Fibroblast of skin of scalp (primary cell): Measurements from ENCODE around the gene WWP2.

ENCODE experiments used
- DNase-seq: peaks from one replicate; pipeline ENCODE4 v3.0.0-alpha.2; 2013

WWP2 gene

GRCh38 chr16:69890892-69891282, 128.8 kb downstream of the WWP2 start:
- DNase-seq: no peak

DNA sequence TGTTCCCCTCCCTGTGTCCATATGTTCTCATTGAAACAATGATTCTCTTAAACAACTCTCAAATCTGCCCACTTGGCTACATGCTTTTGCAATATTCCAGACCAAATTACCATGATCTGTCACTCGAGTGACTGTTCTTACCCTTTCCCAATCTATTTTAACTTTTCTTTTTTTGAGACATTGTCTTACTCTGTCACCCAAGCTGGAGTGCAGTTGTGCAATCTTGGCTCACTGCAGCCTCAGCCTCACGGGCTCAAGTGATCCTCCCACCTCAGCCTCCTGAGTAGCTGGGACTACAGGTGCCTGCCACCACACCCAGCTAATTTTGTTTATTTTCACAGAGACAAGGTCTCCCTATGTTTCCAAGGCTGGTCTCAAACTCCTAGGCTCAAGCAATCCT, 130.2 kb downstream of the WWP2 start:
- DNase-seq: no peak

DNA sequence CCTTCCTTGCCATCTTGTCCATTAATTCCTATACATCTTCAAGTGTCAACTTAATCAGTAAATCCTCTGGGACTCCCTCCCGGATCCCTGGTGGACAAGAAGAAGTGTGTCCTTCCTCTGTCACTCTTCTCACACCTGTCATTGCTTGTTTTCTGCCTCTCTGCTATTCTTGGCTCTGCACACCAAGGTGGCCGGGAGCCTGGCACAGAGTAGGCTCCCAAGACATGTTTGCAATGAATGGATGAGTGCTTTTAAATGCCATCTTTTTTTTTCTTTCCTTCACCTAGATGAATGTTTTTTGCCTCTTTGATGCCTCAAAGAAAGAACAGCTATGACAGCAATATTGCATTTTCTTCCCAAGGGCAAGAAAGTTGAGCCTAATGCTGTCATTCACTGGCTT, 131.0 kb downstream of the WWP2 start:
- no peak for DNase-seq

DNA sequence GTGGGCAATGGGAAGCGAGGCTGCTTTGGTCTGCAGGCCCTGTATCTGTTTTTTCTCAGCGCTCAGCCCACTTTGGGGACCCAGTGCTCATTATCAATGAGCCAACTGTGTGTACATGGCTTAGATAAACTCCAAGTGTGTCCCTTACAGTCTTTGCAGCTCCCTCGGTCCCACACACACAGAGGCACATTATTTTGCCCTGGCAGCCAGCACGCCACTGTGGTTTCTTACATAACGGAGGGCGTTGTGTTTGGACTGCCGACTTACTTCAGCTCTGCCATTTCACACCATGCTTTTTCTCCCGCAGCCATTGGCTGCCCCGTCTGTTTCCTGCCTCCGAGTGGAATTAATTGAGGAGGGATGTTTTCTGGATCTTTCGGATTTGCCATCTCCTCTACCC, 132.5 kb downstream of the WWP2 start:
- DNase-seq: no peak

DNA sequence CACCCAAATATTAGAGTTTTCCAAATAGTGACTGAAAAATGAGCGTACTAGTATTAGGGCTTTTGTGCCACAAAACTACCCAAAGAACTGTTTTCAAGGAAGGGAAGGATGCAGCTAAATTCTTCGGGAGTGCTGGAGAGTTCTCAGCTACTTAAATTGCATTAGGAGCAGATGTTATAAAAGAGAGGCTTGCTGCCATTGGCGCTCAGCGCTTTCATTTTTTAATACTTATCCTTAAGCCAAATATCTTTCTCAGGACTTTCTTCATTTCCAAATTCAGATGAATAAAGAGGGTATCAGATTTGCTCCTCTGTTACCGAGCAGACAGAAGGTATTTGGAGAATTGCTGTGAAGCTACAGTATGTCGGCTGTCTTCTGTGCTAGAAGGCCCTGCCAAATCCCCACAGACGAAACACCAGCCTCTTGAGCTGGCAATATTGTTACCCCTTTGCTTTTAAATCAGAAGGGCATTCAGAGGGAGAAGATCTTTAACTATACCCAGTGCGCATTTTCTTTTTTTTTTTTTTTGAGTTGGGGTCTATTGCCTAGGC, 141.8 kb downstream of the WWP2 start:
- no peak for DNase-seq

DNA sequence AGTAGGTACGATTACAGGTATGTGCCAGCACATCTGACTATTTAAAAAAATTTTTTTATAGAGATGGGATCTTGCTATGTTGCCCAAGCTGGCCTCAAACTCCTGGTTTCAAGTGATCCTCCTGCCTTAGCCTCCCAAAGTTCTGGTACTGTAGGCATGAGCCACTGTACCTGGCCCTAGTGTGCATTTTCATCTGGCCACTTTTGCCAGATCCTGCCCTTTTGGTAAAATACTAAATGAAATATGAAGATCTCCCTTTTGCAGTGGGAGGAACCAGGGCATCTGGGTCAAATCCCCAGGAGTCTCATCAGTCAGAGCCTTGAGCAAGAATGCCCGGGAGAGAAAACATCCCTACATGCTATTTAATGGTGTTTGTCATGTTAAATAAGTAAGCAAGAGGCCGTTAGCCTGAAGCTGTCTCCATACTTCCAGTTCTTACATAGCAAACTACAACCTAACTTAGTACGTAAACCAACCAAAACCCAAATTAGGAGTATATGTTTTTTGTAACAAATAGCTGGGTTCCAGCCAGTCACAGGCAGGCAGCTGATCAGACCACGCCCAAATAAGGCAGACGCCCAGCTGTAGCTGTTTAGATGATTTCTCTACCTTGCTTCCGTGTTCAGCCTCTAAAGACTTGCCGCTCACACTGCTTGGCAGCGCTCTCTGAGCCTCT, 142.5 kb downstream of the WWP2 start:
- DNase-seq: no peak

- DNase-seq: no peak
These were observed 143.0 kb downstream of the WWP2 start for GRCh38 chr16:69905171-69905555.

GRCh38 chr16:69906838-69907401, 144.8 kb downstream of the WWP2 start:
- peak; percentile 80 for DNase-seq

DNA sequence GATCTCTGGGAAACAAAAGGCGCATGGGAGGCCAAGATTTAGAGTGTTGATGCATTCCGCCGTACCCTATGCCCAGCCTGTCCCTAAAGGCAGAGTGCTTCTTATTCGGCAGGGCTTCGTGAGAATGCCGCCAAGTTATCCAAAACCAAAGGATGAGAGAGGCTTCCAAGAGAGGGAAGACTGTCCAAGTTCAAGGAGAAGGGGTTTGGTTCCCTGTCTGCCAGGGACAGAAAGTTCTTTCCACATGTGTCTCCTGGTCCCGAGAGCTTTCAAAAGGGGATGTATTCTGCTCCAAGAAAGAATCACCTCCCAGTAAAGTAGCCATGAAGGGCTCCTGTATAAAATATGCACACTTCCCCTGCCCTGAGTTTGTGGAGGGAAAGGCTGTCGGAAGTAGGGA, 146.9 kb downstream of the WWP2 start:
- no peak for DNase-seq

DNA sequence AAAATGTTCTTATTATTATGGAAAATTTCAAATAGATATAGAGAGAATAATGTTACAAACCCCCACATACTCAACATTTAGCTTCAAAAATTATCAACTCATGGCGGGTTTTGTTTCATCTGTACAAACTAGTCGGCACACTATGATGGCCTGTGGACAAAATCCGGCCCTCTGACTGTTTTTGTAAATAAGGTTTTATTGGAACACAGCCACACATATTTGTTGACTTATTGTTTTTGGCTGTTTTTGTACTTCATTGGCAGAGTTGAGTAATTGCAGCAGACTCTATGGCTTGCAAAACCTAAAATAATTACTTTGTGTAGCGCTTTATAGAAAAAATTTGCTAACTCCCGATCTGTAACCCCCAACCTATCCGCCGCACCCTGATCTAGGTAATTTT, 147.6 kb downstream of the WWP2 start:
- no peak for DNase-seq

DNA sequence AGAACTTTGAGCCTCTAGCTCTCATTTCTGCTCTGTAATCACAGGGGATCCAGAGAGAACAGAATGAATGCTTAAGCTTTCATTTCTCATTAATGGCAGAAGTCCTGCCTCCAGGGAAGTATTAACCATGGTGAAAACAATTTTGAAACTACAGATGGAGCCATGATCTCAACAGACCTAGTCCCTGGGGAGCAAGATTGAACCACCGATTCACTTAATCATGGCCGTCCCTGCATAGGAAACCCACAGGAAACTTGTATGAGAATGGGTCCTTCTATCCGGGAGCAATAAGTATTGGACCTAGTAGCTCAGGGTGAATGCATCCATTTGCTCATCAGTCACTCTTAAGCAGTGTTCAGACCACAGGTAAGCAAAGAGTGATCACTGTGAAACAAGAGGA, 148.8 kb downstream of the WWP2 start:
- no peak for DNase-seq

DNA sequence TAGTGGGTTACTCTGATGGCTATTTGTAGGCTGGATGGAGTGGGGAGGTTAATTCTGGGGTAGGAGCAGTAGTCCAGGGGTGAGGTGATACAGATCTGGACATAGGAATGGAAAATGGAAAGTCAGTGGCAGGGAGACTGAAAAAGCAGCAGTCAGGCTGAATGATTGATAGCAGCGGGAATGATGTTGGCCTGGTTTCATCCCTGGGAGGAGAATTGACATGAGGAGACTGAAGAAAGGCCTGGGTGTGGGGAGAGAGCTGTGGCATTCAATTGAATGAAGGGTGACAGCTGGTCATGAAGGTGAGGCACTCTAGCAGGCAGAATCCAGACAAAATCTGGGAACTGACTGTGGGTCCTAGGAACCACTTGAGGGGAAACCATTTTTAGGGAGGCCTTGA, 154.3 kb downstream of the WWP2 start:
- DNase-seq: no peak

DNA sequence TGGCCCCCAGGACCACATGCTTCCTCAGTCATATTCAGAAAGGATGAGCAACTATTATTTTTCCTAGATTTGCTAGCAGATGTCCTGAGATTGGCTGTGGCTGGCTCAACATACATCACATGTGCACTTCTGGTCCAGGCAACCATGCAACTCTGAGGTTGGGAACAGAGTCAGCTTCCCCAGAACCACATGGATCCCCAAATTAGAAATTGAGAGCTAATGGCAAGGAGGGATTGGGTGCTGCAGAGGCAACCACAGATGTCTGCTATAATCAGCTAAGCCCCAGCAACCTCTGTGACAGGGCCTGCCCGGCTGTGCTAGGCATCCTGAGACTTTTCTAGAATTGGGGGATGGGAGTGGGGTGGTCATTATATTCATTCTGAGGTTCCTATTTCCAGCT, 155.2 kb downstream of the WWP2 start:
- DNase-seq: no peak

DNA sequence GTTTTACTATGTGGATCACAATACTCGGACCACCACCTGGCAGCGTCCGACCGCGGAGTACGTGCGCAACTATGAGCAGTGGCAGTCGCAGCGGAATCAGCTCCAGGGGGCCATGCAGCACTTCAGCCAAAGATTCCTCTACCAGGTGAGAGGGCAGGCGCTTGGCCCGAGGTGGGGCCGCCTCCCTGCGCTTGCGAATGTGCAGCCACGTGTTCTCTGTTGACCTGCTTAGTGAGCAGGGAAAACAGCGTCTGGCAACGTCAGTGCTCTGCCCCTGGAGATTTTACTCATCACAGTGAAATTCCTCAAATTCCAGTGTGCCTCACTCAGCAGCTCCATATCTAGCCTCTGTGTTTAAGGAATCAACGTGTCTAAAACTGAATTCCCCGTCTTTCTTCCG, 155.6 kb downstream of the WWP2 start:
- peak; percentile 95 for DNase-seq

- DNase-seq: no peak
These were observed 156.1 kb downstream of the WWP2 start for GRCh38 chr16:69918241-69918640.

GRCh38 chr16:69921127-69921526, 159.0 kb downstream of the WWP2 start:
- peak; percentile 60 for DNase-seq

DNA sequence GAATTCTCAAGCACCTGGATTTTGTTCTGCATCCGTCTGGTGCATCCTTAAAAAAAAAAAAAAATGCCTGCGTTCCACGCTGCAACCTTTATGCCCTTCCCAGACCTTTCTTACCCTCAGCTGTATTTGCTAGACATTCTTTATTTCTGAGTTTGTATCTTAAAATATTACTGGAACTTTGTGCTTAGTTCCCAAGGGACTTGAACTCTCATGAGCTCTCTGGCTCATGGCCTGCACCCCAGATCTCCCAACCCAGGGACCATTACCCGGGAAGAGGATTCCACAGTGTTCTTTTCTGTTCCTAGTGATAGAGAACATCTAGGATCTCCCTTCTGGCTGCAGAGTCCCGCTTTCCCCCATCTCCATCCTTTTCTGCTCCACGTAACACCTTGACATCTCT, 160.1 kb downstream of the WWP2 start:
- peak; percentile 43 for DNase-seq

GRCh38 chr16:69924041-69924775, 162.1 kb downstream of the WWP2 start:
- DNase-seq: no peak

DNA sequence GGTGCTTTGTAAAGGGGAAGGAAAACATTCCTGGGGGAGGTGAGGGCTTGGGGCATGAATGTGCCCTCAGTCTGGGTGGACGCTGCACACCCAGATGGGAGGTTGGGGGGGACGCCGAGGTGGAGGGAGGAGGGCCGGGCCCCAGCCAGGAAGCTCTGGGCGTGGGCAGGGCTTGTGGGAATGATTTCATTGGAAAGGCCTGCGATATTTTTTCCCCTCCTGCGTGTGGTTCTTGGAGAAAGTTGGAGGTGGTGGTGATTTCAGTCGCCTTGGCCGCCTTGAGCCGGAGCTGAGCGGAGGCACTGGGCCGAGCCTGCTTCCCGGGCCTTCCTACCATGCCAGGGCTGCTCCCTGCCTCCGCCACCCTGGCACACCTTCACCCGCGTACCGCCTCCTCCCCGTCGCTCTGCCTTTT, 162.7 kb downstream of the WWP2 start:
- peak; percentile 90 for DNase-seq

GRCh38 chr16:69925311-69925710, 163.2 kb downstream of the WWP2 start:
- DNase-seq: no peak

GRCh38 chr16:69926241-69926640, 164.1 kb downstream of the WWP2 start:
- no peak for DNase-seq

GRCh38 chr16:69927056-69927757, 165.1 kb downstream of the WWP2 start:
- DNase-seq: peak; percentile 70

DNA sequence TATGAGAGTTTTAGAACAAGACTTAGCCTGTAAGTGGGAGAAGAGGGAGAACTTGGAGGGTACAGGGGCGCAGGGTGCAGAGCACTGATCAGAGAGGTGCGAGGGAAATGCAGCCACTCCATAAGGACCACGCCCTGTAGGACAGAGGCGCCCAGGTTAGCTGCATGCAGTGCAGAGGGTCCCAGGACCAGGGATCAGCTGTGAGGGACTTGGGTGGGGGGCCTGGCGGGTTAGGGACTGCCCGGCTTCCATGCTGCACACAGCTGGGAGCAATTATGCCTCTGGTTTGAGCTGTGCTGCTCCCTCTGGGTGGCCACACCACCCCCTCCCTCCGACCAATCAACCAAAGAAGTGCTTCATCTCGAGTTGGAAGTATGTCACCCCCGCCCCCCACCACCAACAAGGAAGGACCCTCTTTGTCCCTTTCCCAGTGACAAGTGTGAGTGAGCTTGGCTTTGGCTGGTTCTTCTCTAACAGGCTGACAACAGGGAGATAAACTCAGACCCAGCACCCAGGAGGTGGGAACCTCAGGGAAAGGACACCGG, 166.8 kb downstream of the WWP2 start:
- no peak for DNase-seq
